PFSK-1 (cell line): ENCODE data around the gene SLC22A23.

Source experiments
- FOXP2 ChIP-seq: optimal IDR thresholded peaks from 2 replicates; pipeline ENCODE3; 2011; ENCODE audit warnings: borderline replicate concordance, control low read depth, inconsistent platforms; ENCODE audit not compliant: insufficient read depth; ENCODE audit errors: extremely low read length, extremely low read depth
- POLR2AphosphoS5 ChIP-seq: IDR thresholded peaks from 2 replicates; pipeline ENCODE4 v1.6.1; 2012; ENCODE audit warnings: low read depth, mild to moderate bottlenecking, control low read depth, low read length, moderate library complexity
- SIN3A ChIP-seq: IDR thresholded peaks from 2 replicates; pipeline ENCODE4 v1.6.1; 2012; ENCODE audit warnings: mild to moderate bottlenecking, low read length, moderate library complexity, borderline replicate concordance; ENCODE audit not compliant: insufficient read depth
- TAF1 ChIP-seq: IDR thresholded peaks from 2 replicates; pipeline ENCODE4 v1.6.1; 2012; ENCODE audit warnings: low read length, control low read depth, borderline replicate concordance; ENCODE audit not compliant: insufficient read depth
- TF ChIP-seq, protein P1 (sequence below), 2 experiments: IDR thresholded peaks; 2 replicates each; pipeline versions ENCODE4 v1.6.1 to v1.8.0; 2011 to 2012; ENCODE audit warnings: low read depth in 2 of 2, low read length in 2 of 2, control low read depth in 1 of 2, inconsistent platforms in 1 of 2, mild to moderate bottlenecking in 1 of 2, moderate library complexity in 1 of 2; ENCODE audit not compliant: insufficient read depth in 1 of 2

DNA sequence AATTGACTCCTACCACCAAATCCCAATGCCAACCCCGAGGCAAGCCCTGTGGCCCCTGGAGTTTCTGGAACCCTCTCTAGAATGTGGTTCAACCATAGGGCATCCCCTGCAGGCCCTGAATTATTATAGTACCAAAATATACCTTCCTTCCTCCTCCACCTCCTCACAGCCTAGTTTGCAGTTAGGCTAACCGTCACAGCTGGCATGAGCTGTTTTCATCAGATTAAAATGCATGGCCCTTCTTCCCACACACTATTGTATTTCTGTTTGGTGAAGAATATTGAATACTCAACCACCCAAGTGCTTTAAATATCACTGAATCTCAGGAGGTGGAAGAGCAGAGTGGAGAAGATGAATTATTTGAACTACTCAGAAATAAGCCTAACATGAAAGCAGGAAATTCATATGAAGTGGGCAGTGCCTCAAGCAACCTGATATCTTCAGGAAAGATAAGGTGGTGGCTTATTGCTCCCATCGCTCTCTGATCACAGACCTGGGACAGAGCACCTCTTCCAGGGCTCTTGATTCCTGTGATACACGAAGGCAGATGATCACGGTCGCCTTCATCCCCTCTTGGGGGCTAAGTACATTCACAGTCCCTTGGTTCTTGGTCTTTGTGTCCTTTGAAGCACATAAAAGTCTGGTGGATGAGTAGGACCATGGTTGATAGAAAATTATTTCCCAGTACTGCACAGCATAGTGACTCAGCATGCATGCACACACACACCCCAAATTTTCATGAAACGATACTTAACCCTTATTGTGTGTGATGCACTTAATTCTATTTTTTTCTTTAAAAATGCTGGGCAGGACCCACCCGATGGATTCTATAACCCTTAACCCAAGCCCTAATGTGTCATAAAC lies 107.2 kb downstream of the SLC22A23 start:
- TF ChIP-seq, protein P1, sequence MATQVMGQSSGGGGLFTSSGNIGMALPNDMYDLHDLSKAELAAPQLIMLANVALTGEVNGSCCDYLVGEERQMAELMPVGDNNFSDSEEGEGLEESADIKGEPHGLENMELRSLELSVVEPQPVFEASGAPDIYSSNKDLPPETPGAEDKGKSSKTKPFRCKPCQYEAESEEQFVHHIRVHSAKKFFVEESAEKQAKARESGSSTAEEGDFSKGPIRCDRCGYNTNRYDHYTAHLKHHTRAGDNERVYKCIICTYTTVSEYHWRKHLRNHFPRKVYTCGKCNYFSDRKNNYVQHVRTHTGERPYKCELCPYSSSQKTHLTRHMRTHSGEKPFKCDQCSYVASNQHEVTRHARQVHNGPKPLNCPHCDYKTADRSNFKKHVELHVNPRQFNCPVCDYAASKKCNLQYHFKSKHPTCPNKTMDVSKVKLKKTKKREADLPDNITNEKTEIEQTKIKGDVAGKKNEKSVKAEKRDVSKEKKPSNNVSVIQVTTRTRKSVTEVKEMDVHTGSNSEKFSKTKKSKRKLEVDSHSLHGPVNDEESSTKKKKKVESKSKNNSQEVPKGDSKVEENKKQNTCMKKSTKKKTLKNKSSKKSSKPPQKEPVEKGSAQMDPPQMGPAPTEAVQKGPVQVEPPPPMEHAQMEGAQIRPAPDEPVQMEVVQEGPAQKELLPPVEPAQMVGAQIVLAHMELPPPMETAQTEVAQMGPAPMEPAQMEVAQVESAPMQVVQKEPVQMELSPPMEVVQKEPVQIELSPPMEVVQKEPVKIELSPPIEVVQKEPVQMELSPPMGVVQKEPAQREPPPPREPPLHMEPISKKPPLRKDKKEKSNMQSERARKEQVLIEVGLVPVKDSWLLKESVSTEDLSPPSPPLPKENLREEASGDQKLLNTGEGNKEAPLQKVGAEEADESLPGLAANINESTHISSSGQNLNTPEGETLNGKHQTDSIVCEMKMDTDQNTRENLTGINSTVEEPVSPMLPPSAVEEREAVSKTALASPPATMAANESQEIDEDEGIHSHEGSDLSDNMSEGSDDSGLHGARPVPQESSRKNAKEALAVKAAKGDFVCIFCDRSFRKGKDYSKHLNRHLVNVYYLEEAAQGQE (IDR thresholded peaks at IDR 0.05; ENCODE audit: insufficient read depth in 1 of 2, low read depth in 2 of 2, low read length in 2 of 2): no peak
- TF ChIP-seq POLR2AphosphoS5: no peak
- TF ChIP-seq SIN3A: no peak
- no peak for TF ChIP-seq FOXP2
- no peak for TF ChIP-seq TAF1
